HG03521 (cell line): Measurements from ENCODE around the gene SLC10A7.
A peak's percentile ranks its signal among the peaks of the same experiment; 100 is the strongest.
"Not testable (repeated sequence)": the region's sequence is repeated elsewhere in the genome, so short reads cannot be mapped to it uniquely, and the experiment has no call there.

Source experiments
- ATAC-seq: cut with Tn5 transposase; IDR thresholded peaks from one replicate; pipeline ENCODE4 v1.9.1; 2021; ENCODE audit warnings: mild to moderate bottlenecking, moderate library complexity; ENCODE audit not compliant: unreplicated experiment

The SLC10A7 gene

GRCh38 chr4:146368209-146368608 is 153.5 kb downstream of the SLC10A7 start:
- ATAC-seq, result no peak

DNA sequence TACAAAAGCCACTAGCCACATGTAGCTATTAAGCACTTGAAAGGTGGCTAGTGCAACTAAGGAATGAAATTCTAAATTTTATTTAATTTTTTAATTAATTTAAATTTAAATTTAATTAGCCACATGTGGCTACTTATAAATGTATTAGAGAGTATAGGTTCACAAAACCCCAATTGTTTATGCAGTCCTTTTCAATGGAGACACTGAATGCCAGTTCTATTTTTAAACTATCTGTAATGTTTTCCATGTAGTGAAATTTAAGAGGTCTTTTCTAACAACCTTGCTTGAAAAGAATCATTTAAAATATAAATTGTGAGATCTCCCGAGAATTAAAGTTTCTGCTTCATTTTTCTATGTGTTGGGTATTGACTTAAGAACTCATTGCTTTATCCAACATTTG is 154.4 kb downstream of the SLC10A7 start:
- ATAC-seq, result no peak

GRCh38 chr4:146359771-146360170 is 162.0 kb downstream of the SLC10A7 start:
- no peak for ATAC-seq

DNA sequence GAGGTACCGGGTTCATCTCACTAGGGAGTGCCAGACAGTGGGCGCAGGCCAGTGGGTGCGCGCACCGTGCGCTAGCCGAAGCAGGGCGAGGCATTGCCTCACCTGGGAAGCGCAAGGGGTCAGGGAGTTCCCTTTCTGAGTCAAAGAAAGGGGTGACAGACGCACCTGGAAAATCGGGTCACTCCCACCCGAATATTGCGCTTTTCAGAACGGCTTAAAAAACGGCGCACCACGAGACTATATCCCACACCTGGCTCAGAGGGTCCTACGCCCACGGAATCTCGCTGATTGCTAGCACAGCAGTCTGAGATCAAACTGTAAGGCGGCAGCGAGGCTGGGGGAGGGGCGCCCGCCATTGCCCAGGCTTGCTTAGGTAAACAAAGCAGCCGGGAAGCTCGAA is 171.6 kb downstream of the SLC10A7 start:
- not testable (repeated sequence) for ATAC-seq

- no peak for ATAC-seq
Measured at GRCh38 chr4:146349306-146349705, 172.4 kb downstream of the SLC10A7 start.

DNA sequence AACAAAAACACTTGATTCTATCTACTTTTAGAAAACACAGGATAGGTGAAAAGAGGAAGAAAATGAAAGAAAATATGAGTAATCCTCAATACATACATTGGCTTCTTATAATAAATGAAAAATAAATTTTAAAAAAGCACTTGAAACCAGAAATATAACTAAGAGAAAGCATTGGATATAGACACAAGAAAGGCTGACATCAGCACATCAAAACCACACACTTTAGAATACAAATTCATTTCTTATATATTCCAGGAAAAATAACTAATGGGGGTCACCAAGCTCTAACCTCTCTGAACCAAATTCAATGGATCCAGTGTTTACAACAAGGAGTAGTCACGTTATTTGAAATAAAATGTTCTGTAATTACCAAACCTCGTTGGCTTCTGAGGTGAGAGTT is 173.9 kb downstream of the SLC10A7 start:
- no peak for ATAC-seq

GRCh38 chr4:146346276-146346675 is 175.5 kb downstream of the SLC10A7 start:
- no peak for ATAC-seq

- ATAC-seq, result no peak
Measured at GRCh38 chr4:146343776-146344175, 178.0 kb downstream of the SLC10A7 start.

- peak; percentile 63 for ATAC-seq
Measured at GRCh38 chr4:146343199-146343598, 178.5 kb downstream of the SLC10A7 start.

- ATAC-seq, result no peak
Measured at GRCh38 chr4:146342600-146343192, 179.0 kb downstream of the SLC10A7 start.

DNA sequence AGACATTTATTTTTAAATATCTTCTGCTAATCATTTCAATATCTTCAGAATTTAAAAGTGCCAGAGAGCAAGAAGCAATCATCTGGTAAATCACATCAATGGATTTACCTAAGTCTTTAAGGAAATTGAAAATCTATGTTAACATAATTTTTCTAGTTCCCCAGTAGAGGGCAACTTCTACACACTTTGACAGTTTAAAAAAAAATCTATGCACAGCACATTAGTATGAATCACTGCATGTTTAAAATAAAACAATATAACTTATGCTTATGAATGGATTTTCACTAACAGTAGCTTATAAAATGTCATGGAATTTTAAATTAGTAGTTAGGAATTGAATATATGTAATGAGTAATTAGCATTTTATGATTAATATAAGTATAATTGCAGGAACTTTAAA is 180.9 kb downstream of the SLC10A7 start:
- ATAC-seq, result no peak

GRCh38 chr4:146338512-146338911 is 183.2 kb downstream of the SLC10A7 start:
- no peak for ATAC-seq

DNA sequence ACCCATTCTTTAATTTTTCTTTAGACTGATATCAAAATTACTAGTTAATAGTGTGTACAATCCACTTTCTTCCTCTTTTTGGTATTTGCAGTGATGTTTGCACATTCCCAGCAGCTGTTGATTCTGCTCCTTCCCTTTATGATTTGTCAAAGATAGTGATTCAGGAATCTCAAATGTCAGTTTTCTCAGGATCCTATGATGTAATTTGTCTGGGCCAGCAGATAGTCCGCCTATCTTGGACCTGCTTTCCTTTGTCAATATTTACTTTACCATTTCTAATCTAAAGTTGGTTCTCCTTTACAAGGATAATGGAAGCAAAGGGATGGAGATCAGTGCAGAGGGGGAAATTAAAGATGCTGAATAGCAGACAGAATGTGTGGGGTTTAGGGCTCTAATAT is 185.3 kb downstream of the SLC10A7 start:
- ATAC-seq, result no peak

- ATAC-seq, result no peak
Measured at GRCh38 chr4:146335763-146336409, 185.9 kb downstream of the SLC10A7 start.

- no peak for ATAC-seq
Measured at GRCh38 chr4:146334862-146335449, 186.8 kb downstream of the SLC10A7 start.

- no peak for ATAC-seq
Measured at GRCh38 chr4:146333895-146334262, 187.9 kb downstream of the SLC10A7 start.

DNA sequence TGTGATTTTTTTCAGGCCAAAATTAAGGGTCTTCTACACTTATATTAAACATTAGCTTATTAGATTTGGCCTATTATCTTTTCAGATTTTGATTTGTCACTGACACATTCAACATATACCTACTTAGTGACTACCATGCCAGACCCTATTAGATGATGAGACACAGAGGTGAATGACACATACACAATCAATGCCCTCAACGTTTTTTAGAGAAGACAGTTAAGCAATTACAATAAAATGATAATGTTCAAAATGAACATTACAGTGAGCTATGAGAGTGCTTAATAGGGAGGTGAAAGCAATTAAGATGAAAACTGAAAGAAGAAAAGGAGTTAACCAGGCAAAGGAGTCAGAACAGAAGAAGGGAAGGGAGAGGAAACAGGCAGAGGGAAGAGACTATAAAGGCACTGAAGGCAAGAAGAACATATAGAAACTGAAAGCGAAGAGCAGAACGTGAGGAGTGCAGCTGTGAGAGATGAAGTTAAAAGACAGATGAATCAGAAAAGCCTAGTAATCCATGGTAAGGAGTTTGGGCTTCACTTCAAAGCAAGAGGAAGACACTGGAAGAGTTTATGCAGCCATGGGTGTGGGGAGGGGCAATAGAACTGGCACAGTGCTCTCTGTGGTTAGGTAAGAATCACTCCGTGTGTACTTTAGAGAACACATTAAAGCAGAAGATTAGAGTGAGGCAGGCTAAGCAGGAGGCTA is 188.4 kb downstream of the SLC10A7 start:
- peak; percentile 92 for ATAC-seq

GRCh38 chr4:146330392-146330791 is 191.3 kb downstream of the SLC10A7 start:
- ATAC-seq, result no peak

GRCh38 chr4:146329050-146329716 is 192.6 kb downstream of the SLC10A7 start:
- ATAC-seq, result no peak

DNA sequence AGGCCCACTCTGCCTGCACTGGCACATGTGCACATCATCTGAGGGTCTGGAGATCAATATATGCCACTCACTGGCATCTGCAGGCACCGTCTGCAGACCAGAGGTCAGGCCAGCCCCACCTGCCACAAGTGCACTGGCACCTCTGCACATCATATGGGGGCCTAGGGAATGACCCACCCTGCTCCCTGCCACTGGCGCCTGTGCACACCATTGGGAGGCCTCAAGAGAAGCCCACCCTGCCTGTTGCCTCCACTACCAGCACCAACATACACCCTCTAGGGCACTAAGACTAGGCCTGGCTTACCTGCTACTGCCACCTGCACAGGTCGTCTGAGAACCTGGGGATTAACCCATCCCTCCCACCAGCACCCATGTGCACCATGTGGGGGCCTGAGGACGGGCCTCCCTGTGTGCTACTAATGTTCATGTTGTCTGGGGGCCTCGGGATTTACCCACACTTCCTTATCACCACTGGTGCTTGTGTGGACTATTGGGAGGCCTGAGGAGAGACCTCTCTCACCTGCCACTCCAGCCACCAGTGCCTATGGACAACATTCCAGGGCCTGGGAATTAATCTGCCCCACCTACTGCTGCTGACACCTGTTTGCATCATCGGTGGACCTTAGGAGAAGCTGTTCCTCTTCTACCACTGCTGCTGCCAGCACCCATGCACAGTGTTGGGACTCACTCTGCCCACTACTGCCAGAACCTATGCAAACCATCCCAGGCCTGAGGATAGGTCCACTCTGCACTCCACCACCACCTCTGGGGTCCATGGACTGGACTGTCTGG is 193.7 kb downstream of the SLC10A7 start:
- no peak for ATAC-seq

DNA sequence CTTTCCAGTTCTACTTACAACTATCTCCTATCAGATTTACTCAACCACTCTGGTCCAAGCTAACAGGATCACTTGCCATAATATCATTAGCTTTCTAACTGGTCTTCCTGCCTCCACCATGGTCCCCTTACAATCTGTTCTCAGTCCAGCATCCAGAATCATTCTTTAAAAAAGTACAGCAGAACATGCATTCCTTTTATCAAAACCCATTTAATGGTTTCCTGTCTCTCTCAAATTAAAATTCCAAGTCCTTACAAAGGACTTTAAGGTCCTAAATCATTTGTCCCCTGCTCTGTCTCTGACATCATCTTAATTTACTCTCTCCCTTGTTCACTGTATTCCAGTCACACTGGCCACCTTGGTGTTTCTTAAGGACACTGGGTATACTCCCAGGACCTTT is 202.8 kb downstream of the SLC10A7 start:
- ATAC-seq, result no peak
